Epithelial cell of prostate (primary cell): ENCODE data around the gene PTPRE.

Experiments used
- DNase-seq: peaks from one replicate; pipeline ENCODE4 v3.0.0-alpha.2; 2011; ENCODE audit warnings: low read depth, low spot score
- H3K27ac ChIP-seq: fragments of 450-650 bp; 2 replicates; pipeline ENCODE4 v1.5.1; 2017; ENCODE audit warnings: mild to moderate bottlenecking

The PTPRE gene

DNA sequence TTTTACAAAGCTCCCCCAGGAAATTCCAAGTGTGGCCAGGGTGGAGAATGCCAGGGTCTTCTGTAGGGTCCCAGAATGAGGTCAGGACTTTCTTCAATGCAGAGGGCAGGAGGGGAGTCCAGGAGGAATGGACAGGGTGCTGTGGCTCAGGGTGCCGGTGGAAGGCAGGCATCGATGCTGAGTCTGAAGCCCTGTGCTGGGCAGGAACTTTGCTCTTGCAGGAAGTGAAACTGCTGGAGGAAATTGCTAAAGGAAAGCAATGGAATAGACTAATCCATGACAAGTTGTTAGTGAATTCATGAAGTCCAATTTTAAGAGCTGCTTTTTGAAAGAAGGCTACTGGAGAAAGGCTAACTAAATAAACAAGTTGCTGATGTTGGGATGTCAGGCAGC lies 14.8 kb downstream of the PTPRE start:
- H3K27ac ChIP-seq, result no peak overlapping the region
- no peak for DNase-seq

- no peak for DNase-seq
- H3K27ac ChIP-seq, result no peak overlapping the region
Measured at GRCh38 chr10:127922206-127922605, 15.3 kb downstream of the PTPRE start.

GRCh38 chr10:127922675-127923366 lies 15.9 kb downstream of the PTPRE start:
- H3K27ac ChIP-seq, result no peak overlapping the region
- DNase-seq, result no peak

- H3K27ac ChIP-seq, result no peak overlapping the region
- DNase-seq, result no peak
Measured at GRCh38 chr10:127923646-127924045, 16.7 kb downstream of the PTPRE start.

GRCh38 chr10:127925471-127926207 lies 18.7 kb downstream of the PTPRE start:
- H3K27ac ChIP-seq, result no peak overlapping the region
- DNase-seq, result no peak

- DNase-seq, result no peak
- H3K27ac ChIP-seq, result no peak overlapping the region
Measured at GRCh38 chr10:127926455-127926854, 19.6 kb downstream of the PTPRE start.

- no peak for DNase-seq
- no peak overlapping the region for H3K27ac ChIP-seq
Measured at GRCh38 chr10:127928021-127928806, 21.3 kb downstream of the PTPRE start.

GRCh38 chr10:127932521-127933270 lies 25.8 kb downstream of the PTPRE start:
- no peak overlapping the region for H3K27ac ChIP-seq
- no peak for DNase-seq

GRCh38 chr10:127933271-127933670 lies 26.4 kb downstream of the PTPRE start:
- DNase-seq, result no peak
- no peak overlapping the region for H3K27ac ChIP-seq

DNA sequence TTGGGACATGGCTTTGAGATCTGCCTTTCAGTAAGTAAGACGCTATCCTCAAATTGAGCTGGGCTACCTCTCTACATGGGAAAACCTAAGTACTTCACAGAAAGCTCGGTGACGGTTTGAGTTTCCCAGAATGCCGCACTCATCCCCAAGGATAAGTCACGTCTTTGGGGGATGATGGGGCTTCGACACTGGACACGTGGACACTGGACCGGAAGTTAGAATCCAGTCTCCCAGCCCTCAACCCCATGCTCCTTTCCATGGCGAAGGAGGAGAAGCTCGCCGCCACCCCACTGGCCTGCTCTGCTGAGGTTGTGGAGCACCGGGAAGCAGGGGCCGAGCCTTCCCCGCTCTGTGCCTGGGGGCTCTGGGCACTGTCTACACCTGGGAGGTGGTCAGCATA lies 27.5 kb downstream of the PTPRE start:
- no peak for DNase-seq
- H3K27ac ChIP-seq, result no peak overlapping the region

DNA sequence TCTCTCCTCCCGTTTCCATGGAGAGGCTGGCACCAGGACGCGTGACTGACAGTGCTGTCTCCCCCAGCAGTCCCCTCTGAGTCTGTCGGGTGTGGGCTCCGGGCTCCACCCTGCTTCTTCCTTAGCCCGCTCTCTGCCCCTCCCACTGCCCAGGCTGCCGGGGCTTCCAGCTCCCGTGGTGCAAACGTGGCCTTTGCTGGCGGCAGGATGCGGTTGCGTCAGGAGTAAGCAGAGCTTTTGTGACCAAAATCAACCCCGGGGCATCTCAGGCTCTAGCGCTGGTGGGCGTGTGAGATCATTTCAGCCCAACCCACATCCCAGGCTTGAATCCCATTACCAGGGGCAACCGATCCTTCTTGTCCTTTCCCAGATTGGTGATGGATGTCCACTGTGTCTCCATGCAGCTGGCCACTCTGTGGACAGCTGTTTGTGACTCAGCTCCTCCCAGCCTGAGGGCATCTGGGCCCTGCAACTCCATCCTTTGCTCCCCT lies 28.2 kb downstream of the PTPRE start:
- no peak for DNase-seq

DNA sequence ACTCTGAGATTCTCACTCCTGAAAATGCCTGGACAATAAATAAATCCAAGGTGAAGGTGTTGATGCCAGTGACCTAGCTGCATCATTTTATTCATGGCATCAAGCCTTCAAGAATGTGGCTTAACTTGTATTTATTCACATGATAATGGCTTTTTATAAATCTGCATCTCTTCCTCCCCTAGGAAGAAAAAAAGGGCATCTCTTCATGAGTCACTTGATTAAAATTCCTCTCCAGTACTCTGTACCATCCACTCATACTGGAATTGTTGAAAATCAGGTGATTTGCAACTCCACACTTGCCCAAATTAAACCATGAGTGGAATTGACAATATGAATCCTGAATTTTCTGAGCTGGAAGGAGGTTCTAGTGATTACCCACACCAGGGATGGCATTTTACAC lies 30.2 kb downstream of the PTPRE start:
- no peak for DNase-seq
- no peak overlapping the region for H3K27ac ChIP-seq

More for the DNA sequence above, 28.2 kb downstream of the PTPRE start:
- no peak overlapping the region for H3K27ac ChIP-seq

DNA sequence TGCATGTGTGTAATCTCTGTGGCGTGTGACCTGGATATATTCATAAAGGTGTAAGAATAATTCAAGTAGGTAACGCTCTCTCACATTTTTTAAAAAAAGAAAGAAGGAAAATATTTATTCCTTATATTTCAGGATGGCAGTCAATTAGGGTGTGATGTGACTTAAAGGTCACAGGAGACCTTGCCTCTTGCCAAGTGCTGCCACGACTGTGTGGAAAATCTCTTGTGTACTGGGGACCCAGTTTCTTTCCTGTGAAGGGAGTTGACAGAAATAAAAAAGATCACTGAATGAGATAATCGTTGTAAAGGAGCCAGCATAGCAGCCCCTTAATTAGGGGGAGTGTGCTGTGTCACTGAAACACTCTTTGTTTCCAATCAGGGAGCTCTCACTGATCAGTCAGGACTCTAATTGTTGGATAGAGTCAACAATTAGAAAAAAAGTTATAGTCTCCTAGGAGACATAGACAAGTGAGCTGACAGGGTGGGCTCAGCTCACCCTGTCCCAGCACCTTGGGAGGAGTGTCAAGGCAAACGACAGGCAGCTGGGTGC lies 31.1 kb downstream of the PTPRE start:
- no peak for DNase-seq
- H3K27ac ChIP-seq, result no peak overlapping the region

GRCh38 chr10:127939786-127940330 lies 33.0 kb downstream of the PTPRE start:
- no peak overlapping the region for H3K27ac ChIP-seq
- DNase-seq, result no peak

DNA sequence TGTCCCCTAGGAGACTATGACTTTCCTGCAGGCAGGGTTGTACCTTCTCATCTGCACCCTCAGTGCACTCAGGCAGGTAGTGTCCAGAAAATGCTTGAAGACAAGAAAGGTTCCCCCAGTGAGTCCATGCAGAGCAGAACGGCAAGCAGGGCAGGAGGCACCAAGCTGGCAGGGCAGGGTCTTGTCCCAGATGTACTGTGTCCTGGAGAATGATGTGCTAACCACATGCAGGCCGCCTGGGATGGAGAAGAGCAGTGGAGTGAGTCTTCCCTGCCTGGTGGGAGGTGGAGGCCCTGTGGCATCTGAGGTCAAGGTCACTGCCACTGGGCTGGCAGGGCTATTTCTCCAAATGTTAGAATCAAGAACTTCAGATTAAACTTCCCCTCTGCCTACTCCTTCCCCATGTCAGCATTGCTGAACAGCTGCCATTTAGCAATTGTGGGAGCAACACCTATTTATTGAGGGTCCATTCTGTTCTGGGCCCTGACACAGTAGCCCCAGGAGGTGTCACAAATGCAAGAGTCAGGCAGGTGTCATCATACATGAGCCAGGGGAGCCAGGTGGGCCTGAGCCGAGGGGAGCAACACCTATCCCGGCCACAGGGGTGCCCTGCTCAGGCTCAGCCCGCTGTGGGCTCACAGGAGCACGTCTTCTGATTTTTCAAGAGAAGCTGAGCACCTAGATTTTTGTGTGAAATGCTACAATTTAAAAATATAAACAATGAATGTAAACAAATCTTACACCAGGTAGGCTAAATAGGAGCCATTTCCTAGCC lies 34.1 kb downstream of the PTPRE start:
- DNase-seq, result no peak
- H3K27ac ChIP-seq, result no peak overlapping the region

GRCh38 chr10:127942811-127943210 lies 35.9 kb downstream of the PTPRE start:
- no peak for DNase-seq
- no peak overlapping the region for H3K27ac ChIP-seq

DNA sequence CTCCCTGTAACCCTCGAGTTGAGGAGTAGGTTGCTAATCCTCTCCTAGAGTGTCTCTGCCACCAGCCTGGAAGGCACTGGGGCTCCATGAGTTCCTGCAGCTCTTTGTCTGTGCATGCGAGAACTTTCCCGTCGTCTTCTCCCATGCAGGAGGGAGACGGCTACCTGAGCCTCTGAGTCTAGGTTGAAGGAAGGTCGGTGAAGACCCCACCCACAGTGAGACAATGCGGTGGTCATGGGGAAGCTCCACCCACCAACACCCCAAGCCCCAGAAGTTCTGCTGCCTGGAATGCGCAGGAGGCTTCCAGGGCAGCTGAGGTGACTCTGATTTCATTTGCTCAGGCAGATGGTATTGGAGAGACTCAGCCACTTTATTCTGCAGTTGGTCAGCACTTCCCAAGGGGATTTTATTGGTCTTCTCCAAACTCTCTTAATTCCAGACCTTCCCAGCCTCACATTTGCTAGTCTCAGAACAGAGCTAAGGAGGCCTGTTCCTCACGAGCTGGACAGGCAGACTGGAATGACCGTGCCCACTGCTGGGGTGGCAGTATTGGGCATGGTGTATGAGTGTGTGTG lies 36.5 kb downstream of the PTPRE start:
- no peak for DNase-seq
- H3K27ac ChIP-seq, result no peak overlapping the region

DNA sequence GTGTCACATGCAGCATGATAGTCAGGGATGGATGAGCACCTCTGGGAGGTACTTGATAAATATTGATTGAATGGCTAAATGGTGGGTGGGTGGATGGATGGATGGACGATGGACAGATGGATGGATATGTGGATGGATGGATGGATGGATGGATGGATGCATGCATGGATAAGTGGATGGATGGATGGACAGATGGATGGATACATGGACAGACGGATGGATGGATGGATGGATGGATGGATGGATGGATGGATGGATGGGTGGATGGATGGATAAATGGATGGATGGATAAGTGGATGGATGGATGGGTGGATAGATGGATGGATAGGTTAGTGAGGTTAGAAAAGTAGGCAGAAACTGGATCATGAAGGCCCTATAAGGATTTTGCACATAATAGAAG lies 37.4 kb downstream of the PTPRE start:
- H3K27ac ChIP-seq, result no peak overlapping the region
- no peak for DNase-seq

DNA sequence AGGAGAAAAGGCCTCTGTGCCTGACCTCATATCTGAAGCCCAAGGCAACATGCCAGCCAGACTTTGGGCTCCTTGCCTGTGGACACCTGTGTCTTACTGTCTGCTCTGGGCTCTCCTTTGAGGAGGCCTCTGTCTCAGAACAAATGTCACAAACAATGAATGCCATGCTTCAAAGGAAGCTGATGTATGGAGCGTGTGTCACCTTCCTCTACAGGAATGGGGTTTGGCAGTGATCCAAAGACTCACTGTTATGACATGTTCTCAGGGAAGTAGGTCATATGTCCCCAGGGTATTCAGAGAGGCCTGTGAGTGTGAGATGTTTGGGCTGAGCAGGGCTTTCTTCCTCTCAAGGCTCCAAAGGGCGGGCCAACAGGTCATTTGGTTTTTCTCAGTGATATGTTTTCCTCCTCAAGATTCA lies 38.4 kb downstream of the PTPRE start:
- H3K27ac ChIP-seq, result no peak overlapping the region
- peak; percentile 87 for DNase-seq
